Colonic mucosa (tissue), 4 donors: Measurements from ENCODE around the gene NPIPA8. TPM values are rescaled to one million over a fixed set of nuclear protein-coding genes. Genes with fewer than 3 reads are reported as not detected.
"Not testable (repeated sequence)": the region's sequence is repeated elsewhere in the genome, so short reads cannot be mapped to it uniquely, and the experiment has no call there.

Experiments used
- DNase-seq: peaks from one replicate; pipeline ENCODE4 v3.0.0-alpha.2; 2020
- H3K27ac ChIP-seq: fragments of 200-600 bp; one replicate; pipeline ENCODE4 v1.8.0; 2021
- H3K27me3 ChIP-seq: fragments of 200-600 bp; one replicate; pipeline ENCODE4 v1.8.0; 2021
- H3K36me3 ChIP-seq: fragments of 200-600 bp; one replicate; pipeline ENCODE4 v1.8.0; 2021
- H3K4me1 ChIP-seq: fragments of 200-600 bp; one replicate; pipeline ENCODE4 v1.8.0; 2021; ENCODE audit warnings: mild to moderate bottlenecking
- H3K4me3 ChIP-seq: fragments of 200-600 bp; one replicate; pipeline ENCODE4 v1.8.0; 2021
- H3K9ac ChIP-seq, 2 donors: one replicate each; pipeline ENCODE4 v1.7.0; 2013; ENCODE audit warnings: control low read depth in 2 of 2, low read depth in 2 of 2, low read length in 2 of 2
- H3K9me3 ChIP-seq: fragments of 200-600 bp; one replicate; pipeline ENCODE4 v1.8.0; 2021
- intact Hi-C: fragments of 100-400 bp; cut with DNase I; formaldehyde crosslinking; loops from one replicate; pipeline ENCODE4 v1.14.1; 2022
- microRNA-seq: library from miRNA; unstranded; fragments of <30 nt; microRNA quantifications from one replicate; pipeline ENCODE4, GENCODE V29; 2019
- total RNA-seq, 2 donors: library from RNA; stranded (reverse); fragmentation: NEBNext Ultra II Directional in 1 of 2; extraction: Animal tissue kit (Norgen Biotek cat#: 25700) in 1 of 2; gene quantifications; one replicate each; pipeline ENCODE4 v1.2.1, GENCODE V29; 2021
- donor health status: healthy.
- donor health status: DM: no; HTN: no; CAD: no.
- donor health status: DM: no; HTN: no; CAD: no.

Gene NPIPA8
- total RNA-seq, 2 donors from 2014 or later: 1.2 TPM; not detected in 1

DNA sequence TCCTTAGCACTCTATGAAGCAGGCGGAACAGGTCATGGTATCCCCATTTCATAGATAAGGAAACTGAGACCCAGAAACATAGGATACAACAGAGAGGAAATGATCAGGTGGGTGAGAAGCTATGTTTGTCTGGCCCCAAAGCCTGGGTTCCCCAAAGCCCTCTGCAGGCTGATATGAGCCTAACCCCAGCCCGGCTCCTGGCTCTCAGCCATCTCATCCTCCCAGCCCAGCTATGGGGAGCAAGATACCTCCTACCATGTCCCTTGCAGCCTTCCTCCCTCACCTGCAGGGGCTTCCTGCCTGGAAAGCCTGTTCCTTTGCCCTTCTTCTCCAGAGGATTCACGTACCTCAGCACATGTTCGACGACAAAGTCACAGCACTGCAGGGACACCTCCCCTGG, 30.5 kb downstream of the NPIPA8 start:
- H3K4me3 ChIP-seq, H3K4me1 ChIP-seq, intact Hi-C loops, H3K9ac ChIP-seq, H3K9me3 ChIP-seq, H3K27ac ChIP-seq, H3K36me3 ChIP-seq, H3K27me3 ChIP-seq, DNase-seq: not testable (repeated sequence)

DNA sequence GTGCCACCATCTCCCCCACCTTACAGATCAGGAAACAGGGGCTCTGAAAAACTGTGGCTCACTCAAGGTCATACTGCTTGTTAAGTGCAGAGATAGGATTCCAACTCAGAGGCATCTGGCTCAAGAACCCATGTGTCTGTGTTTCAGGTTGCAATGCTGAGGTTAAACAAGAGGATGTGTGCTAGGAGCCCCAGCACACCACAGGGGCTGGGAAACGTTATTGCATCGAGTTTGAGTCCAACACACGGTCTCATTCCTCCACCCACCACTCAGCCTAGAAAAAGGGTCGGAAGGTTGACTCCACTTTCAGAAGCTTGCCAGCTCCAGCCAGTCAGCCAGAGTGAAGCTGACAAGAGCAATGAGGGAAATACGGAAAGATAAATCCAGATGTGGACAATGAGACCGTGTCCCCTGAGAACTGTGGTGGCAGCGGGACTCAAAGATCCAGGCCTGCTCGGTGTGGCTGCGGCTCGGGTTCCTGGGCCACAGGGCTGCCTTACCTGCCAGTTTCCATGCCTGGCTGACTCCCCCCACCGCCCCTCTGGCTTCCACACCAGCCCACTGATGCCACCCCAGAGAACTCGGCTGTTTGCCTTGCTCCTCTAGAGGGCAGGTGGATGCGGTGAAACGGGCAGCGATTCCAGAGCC, 33.4 kb downstream of the NPIPA8 start:
- H3K27ac ChIP-seq, intact Hi-C loops, H3K27me3 ChIP-seq, H3K9ac ChIP-seq, H3K9me3 ChIP-seq, H3K4me1 ChIP-seq, DNase-seq, H3K4me3 ChIP-seq, H3K36me3 ChIP-seq: not testable (repeated sequence)

DNA sequence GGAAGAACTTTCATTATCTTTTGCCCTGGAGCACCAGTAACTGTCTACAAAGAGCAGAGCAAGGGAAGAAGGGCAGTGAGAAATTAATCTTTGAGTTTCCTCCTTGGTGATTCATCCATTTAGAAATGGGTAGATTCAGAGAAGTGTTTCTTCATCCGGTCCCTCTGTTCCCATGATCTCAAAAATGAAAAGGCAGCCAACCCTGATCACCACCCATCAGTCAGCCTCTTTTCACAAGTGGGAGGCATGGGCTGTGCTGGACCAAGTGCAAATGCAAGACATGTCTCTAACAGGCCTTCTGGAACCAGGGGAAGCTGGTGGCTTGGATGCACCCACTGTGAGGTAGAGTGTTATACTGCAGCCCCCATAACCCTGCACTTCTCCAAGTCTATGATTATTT, 38.8 kb downstream of the NPIPA8 start:
- H3K4me3 ChIP-seq, intact Hi-C loops, DNase-seq, H3K9me3 ChIP-seq, H3K4me1 ChIP-seq, H3K9ac ChIP-seq, H3K27me3 ChIP-seq, H3K36me3 ChIP-seq, H3K27ac ChIP-seq: not testable (repeated sequence)

DNA sequence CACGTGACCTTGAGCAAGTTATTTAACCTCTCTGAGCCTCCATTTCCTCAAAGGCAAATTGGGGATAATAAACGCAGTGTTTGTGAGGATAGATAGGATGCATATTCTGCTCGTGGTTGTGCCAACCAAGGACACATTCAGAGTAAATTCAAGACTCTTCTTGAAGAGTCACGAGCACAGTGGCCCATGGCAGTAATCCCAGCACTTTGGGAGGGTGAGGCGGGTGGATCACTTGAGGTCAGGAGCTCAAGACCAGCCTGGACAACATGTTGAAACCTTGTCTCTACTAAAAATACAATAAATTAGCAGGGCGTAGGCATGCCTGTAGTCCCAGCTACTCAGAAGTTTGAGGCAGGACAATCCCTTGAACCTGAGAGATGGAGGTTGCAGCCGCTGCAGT, 39.6 kb downstream of the NPIPA8 start:
- H3K27ac ChIP-seq, H3K4me3 ChIP-seq, H3K9ac ChIP-seq, intact Hi-C loops, H3K27me3 ChIP-seq, H3K9me3 ChIP-seq, H3K4me1 ChIP-seq, DNase-seq, H3K36me3 ChIP-seq: not testable (repeated sequence)

DNA sequence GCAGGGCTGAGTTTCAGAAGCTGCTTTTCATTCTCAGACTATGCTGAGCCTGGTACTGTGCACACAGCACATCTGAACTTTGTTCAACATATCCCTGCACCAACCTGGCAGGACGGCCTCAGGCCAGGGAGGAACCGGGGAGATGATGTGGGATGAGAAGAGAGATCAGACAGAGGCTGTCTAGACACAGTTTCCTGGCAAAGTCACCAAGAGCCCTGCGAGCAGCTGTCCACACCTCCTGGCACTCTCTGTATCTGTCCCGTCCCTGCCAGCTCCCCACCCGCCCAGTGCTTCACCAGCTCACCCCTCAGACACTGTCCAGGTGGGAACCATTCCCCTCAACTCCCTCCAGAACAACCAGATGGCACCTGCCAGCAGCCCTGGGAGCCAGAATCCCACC, 42.2 kb downstream of the NPIPA8 start:
- intact Hi-C loops, H3K9ac ChIP-seq, H3K9me3 ChIP-seq, H3K4me3 ChIP-seq, H3K27ac ChIP-seq, DNase-seq, H3K27me3 ChIP-seq, H3K4me1 ChIP-seq, H3K36me3 ChIP-seq: not testable (repeated sequence)

DNA sequence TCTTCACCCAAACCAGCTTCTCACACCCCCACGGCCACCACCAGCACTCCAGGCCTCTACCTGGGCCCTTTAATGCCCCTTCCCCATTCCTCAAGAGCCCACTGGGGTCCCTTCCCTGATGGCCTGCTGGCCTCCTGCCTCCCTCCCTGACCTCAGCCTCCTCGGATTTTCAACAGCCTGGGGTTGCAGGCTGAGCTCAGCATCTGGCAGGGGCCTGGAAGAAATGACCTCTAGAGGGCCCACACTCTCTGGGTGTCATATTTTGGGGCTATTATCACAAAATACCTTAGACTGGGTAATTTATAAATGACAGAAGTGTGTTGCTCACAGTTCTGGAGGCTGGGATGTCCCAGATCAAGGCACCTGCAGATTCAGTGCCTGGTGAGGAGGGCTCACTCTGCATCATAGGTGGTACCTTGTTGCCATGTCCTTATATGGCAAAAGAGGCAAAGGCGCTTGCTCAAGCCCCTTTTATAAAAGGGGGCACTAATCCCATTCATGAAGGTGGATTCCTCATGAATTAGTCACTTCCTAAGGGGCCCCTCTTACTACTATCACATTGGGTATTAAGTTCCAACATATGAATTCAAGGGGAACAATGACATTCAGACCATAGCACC, 43.1 kb downstream of the NPIPA8 start:
- H3K36me3 ChIP-seq, H3K9ac ChIP-seq, H3K9me3 ChIP-seq, H3K4me1 ChIP-seq, intact Hi-C loops, DNase-seq, H3K27ac ChIP-seq, H3K4me3 ChIP-seq, H3K27me3 ChIP-seq: not testable (repeated sequence)

DNA sequence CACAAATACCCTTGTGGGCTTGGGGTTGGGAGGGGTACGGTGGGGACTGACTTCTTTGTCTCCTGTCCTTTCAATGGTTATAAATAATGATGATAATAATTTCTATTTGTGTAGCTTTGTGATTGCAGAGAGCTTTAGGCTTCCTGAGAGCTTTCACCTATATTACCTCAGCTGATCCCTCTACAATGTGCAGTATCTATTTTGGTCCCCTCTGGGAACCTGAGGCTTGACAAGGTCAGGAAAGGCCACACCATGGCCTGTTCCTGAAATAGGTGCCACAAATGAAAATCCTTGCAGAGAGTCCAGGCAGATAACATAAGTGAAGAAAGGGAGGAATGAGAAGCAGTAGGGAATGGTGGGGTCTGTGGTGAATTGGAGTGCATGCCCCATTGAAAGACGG, 45.6 kb downstream of the NPIPA8 start:
- H3K36me3 ChIP-seq, H3K27ac ChIP-seq, H3K4me1 ChIP-seq, H3K9ac ChIP-seq, H3K4me3 ChIP-seq, H3K9me3 ChIP-seq, H3K27me3 ChIP-seq, DNase-seq, intact Hi-C loops: not testable (repeated sequence)

DNA sequence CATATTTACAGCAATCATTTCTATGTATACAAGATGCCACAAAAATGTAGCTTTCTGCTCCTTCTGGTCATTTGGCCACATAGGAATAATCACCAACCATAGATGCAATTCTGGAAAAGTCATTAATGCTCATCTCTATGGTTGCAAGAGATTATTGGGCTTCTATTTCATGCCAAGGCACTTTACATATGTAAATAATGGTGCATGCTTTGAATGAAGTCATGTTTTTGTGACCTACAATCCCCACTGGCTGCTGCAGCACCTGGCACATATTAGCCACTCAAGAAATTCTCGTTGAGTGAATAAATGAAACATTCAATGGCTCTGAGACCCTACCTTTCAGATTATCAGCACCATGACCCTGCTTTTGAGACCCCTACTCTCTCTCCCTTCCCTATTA, 50.2 kb downstream of the NPIPA8 start:
- H3K4me1 ChIP-seq, DNase-seq, intact Hi-C loops, H3K4me3 ChIP-seq, H3K9ac ChIP-seq, H3K9me3 ChIP-seq, H3K27ac ChIP-seq, H3K27me3 ChIP-seq, H3K36me3 ChIP-seq: not testable (repeated sequence)

DNA sequence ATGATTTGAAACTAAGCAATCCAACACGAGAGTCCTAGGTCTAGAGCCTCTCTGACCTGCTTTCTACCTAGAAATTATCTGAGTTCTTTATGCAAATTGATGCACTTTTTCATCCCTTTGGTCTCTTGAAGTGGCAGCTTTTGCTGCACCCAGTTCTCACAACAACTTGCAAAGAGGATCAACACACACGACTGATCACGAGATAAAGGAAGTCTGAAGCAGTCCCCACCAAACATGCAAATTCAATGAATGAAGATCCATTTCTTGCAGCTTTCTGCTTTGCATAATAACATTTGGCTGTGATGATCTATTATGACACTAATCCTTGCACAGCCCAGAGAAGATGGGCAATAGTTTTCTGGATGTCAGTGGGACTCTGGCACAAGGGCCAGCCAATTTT, 56.2 kb downstream of the NPIPA8 start:
- DNase-seq, H3K9ac ChIP-seq, H3K4me3 ChIP-seq, H3K9me3 ChIP-seq, intact Hi-C loops, H3K36me3 ChIP-seq, H3K4me1 ChIP-seq, H3K27ac ChIP-seq, H3K27me3 ChIP-seq: not testable (repeated sequence)

DNA sequence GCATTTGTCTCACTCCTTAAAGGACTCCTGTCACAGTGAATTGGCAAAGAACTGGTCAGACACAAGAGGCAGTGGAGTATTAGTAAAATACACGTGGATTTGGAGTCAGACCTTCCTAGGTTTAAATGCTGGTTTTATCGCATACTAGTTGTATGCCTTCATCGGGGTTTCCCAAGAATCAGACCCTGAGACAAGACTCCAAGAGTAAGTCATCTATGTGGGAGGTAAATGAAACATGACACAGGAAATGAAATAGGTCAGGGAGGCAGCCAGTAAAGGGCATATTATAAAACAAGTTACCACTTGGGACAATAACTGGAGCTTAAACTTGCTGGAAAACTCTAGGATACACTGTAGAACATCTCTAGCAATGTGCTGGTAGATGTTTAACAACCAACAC, 59.8 kb downstream of the NPIPA8 start:
- DNase-seq, H3K9me3 ChIP-seq, H3K9ac ChIP-seq, H3K4me3 ChIP-seq, H3K27ac ChIP-seq, H3K4me1 ChIP-seq, H3K27me3 ChIP-seq, intact Hi-C loops, H3K36me3 ChIP-seq: not testable (repeated sequence)

DNA sequence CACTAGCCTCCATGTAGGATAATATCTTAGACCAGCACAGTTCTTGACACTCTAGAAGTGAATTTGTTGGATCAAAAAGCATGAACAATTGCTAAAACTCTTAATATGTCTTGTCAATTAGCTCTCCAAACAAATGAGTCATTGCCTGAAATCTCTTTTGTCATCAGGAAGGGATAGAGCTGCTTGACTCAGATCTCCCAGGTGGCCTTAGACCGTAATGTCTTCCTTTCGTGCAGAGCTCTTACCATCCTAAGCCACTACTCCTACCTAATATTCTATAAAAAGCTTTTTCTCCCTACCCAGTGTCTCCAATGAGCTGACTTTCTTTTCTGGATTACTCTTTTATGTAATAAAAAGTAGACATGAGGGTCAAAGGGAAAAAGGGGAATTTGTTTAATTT, 66.4 kb downstream of the NPIPA8 start:
- H3K4me3 ChIP-seq, H3K4me1 ChIP-seq, H3K36me3 ChIP-seq, intact Hi-C loops, H3K27ac ChIP-seq, H3K9ac ChIP-seq, H3K9me3 ChIP-seq, DNase-seq, H3K27me3 ChIP-seq: not testable (repeated sequence)

Small RNAs within 50 kb of the gene (microRNA-seq; reads per million reads assigned to microRNA genes)
- gene MIR6511A4 (not detected), gene MIR6770-3 (not detected)

Other genes with a start within 250 kb of the NPIPA8 start
- 100 to 1,000 TPM in 1 of 2 donors, 10 to 100 TPM in 1; 95.5 to 174 TPM for gene NOMO2, start 225.4 kb upstream of the NPIPA8 start, total RNA-seq